IPS-18c (cell line): ENCODE results near the gene TMEM192.
"Not testable (repeated sequence)": the region's sequence is repeated elsewhere in the genome, so short reads cannot be mapped to it uniquely, and the experiment has no call there.

ENCODE experiments used
- H3K4me3 ChIP-seq: 2 replicates; pipeline ENCODE4 v1.7.0; 2013; ENCODE audit warnings: low read depth, mild to moderate bottlenecking, low read length, moderate library complexity; ENCODE audit not compliant: insufficient read depth
- H3K9me3 ChIP-seq: one replicate; pipeline ENCODE4 v1.6.1; 2013; ENCODE audit warnings: mild to moderate bottlenecking, low read length, moderate library complexity; ENCODE audit not compliant: control insufficient read depth, insufficient read depth

The TMEM192 gene

GRCh38 chr4:165111906-165112367 is 723 bp downstream of the TMEM192 start:
- H3K9me3 ChIP-seq, result no peaks in the 10 kb centered on the region
- peak overlapping the region; percentile 89 for H3K4me3 ChIP-seq

DNA sequence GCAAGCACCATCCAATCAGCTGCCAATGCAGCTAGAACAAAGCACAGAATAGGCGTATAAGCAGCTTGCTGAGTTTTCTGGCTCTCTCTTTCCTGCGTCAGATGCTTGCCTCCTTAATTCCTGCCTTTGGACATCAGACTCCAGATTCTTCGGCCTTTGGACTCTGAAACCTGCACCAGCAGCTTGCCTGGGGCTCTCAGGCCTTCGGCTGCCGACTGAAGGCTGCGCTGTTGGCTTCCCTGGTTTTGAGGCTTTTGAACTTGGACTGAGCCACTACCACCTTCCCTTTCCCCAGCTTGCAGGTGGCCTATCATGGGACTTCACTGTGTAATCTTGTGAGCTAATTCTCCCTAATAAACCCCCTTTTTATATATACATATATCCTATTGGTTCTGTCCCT is 6.1 kb downstream of the TMEM192 start:
- Histone ChIP-seq H3K4me3 (no peak overlapping the region), H3K9me3 (no peaks in the 10 kb centered on the region)

GRCh38 chr4:165101641-165102040 is 11.0 kb downstream of the TMEM192 start:
- Histone ChIP-seq H3K4me3 (no peak overlapping the region), H3K9me3 (no peaks in the 10 kb centered on the region)

GRCh38 chr4:165096776-165097175 is 15.9 kb downstream of the TMEM192 start:
- Histone ChIP-seq H3K4me3 (no peak overlapping the region), H3K9me3 (no peaks in the 10 kb centered on the region)

- no peaks in the 10 kb centered on the region for H3K9me3 ChIP-seq
- no peak overlapping the region for H3K4me3 ChIP-seq
Measured at GRCh38 chr4:165095291-165095690, 17.4 kb downstream of the TMEM192 start.

- Histone ChIP-seq H3K4me3 (no peak overlapping the region), H3K9me3 (no peaks in the 10 kb centered on the region)
Measured at GRCh38 chr4:165094873-165095272, 17.8 kb downstream of the TMEM192 start.

DNA sequence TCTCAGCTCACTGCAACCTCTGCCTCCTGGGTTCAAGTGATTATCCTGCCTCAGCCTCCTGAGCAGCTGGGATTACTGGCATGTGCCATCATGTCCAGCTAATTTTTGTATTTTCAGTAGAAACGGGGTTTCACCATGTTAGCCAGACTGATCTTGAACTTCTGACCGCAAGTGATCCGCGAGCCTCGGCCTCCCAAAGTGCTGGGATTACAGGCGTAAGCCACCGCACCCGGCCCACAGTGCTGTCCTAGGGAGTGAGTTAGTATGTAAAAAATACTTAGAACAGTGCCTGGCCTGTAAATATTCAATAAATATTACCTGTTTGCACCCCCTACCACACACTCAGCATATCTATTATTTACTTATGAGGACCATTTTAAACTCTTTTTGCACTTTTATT is 20.5 kb downstream of the TMEM192 start:
- not testable (repeated sequence) for H3K4me3 ChIP-seq, H3K9me3 ChIP-seq

- Histone ChIP-seq H3K4me3 (no peak overlapping the region), H3K9me3 (no peaks in the 10 kb centered on the region)
Measured at GRCh38 chr4:165088366-165088765, 24.3 kb downstream of the TMEM192 start.

DNA sequence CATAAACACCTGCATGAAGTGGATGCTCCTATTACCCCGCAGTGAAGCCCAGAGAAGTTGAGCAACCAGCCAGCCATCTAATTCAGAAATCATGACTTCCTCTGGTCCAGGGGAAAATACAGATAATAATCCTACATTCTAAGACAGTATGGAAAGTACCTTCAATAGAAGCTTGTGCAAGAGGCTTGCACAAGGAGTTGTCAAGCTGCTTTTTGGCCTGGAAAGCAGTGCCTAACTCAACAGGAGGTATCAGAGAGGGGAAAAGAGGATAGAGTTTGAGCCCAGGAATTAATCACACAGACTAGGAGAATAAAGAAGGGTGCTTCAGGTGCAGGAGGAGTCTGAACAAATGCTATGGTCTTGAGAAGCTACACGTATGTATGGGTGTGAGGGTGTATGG is 26.7 kb downstream of the TMEM192 start:
- no peak overlapping the region for H3K4me3 ChIP-seq
- no peaks in the 10 kb centered on the region for H3K9me3 ChIP-seq

DNA sequence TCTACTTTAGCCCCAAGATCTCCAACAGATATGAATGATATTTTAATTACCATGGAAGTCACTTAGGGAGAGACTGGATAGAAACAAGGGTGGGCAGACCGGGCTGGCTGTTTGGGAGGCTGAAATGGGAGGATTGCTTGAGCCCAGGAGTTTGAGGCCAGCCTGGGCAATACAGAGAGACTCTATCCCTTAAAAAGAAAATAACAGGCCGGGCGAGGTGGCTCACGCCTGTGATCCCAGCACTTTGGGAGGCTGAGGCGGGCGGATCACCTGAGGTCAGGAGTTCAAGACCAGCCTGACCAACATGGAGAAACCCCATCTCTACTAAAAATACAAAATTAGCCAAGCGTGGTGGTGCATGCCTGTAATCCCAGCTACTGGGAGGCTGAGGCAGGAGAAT is 27.9 kb downstream of the TMEM192 start:
- H3K4me3 ChIP-seq, H3K9me3 ChIP-seq: not testable (repeated sequence)

DNA sequence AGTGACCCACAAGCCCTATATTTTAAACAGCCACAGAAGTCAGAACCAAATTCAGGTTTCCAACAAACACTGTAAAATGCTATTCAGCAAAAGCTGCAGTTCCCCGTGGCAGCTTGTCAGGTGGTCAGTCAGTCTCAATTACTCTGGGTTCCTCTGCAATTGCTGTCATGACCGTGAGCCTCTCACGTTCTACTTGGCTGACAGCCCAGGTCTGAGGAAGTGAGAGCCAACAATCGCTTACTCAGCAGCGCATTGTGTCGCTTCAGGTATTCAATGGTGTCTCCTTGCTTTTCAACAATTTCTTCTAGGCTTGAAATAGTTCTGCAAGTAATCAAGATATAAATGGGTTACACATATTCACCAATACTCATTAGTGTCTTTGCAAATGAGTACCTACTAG is 33.2 kb downstream of the TMEM192 start:
- Histone ChIP-seq H3K9me3 (no peaks in the 10 kb centered on the region), H3K4me3 (no peak overlapping the region)

DNA sequence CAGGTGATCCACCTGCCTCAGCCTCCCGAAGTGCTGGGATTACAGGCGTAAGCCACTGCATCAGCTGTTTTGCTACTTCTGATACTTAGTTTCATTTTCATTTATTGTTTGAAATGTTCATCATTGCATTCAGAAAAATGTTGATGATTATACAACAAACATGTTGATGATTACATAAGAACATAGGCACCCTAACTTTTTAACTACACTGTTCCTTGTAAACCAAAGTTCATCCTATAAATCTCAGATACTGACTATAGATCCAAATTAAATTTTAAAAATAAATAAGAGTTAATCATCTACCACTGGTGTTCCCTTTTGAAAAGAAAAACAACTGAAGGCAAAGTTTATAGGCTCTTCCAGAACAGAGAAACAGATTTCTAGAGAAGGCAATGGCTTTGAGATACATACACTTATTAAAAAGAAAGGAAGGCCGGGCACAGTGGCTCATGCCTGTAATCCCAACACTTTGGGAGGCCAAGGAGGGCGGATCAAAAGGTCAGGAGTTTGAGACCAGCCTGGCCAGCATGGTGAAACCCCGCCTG is 35.6 kb downstream of the TMEM192 start:
- H3K4me3 ChIP-seq, result no peak overlapping the region
- no peaks in the 10 kb centered on the region for H3K9me3 ChIP-seq

GRCh38 chr4:165073346-165073745 is 39.3 kb downstream of the TMEM192 start:
- H3K4me3 ChIP-seq, H3K9me3 ChIP-seq: not testable (repeated sequence)

GRCh38 chr4:165070560-165070959 is 42.1 kb downstream of the TMEM192 start:
- Histone ChIP-seq H3K9me3 (no peaks in the 10 kb centered on the region), H3K4me3 (no peak overlapping the region)

GRCh38 chr4:165060938-165061337 is 51.7 kb downstream of the TMEM192 start:
- Histone ChIP-seq H3K9me3 (no peaks in the 10 kb centered on the region), H3K4me3 (no peak overlapping the region)

DNA sequence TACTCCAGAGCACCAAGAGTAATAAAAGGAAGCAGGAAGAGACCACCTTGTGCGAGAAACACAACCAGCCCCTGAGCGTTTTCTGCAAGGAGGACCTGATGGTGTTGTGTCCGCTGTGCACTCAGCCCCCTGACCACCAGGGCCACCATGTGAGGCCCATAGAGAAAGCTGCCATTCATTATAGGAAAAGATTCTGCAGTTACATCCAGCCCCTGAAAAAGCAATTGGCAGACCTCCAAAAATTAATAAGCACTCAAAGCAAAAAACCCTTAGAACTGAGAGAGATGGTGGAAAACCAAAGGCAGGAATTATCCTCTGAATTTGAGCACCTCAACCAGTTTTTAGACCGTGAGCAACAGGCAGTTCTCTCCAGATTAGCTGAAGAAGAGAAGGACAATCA is 53.3 kb downstream of the TMEM192 start:
- Histone ChIP-seq H3K9me3 (no peaks in the 10 kb centered on the region), H3K4me3 (no peak overlapping the region)

GRCh38 chr4:165058666-165059065 is 54.0 kb downstream of the TMEM192 start:
- H3K4me3 ChIP-seq, result no peak overlapping the region

GRCh38 chr4:165055601-165056000 is 57.1 kb downstream of the TMEM192 start:
- no peaks in the 10 kb centered on the region for H3K9me3 ChIP-seq

More at GRCh38 chr4:165058666-165059065, 54.0 kb downstream of the TMEM192 start:
- no peaks in the 10 kb centered on the region for H3K9me3 ChIP-seq

GRCh38 chr4:165053645-165054044 is 59.0 kb downstream of the TMEM192 start, which contains the start of gene TRIM75:
Gene TRIM75, plus strand, starts transcription at chr4:165053866. Its CDS starts 5,282 bp downstream, at chr4:165059148.
- Histone ChIP-seq H3K9me3 (no peaks in the 10 kb centered on the region), H3K4me3 (no peak within 1 kb of the TSS)

More at GRCh38 chr4:165055601-165056000, 57.1 kb downstream of the TMEM192 start:
- no peak overlapping the region for H3K4me3 ChIP-seq
